Measurements from ENCODE around the gene YES1.
A peak's percentile ranks its signal among the peaks of the same experiment; 100 is the strongest.

The YES1 gene

GRCh38 chr18:706405-706804, 105.6 kb downstream of the YES1 start:
- Mint-ChIP-seq H3K27me3 (ENCODE audit: low read depth) (no peaks in the 10 kb centered on the region), H3K4me3 (no peak overlapping the region), H3K9me3 (no peaks in the 10 kb centered on the region), H3K36me3 (ENCODE audit: low read depth) (peaks cover 40% of the 10 kb centered on the region), H3K27ac (no peak overlapping the region), H3K4me1 (peaks cover 13% of the 10 kb centered on the region)
- no peak for TF ChIP-seq CTCF (IDR thresholded peaks at IDR 0.05; ENCODE audit: unreplicated experiment in 3 of 3)

- Mint-ChIP-seq H3K27ac (peak overlapping the region; percentile 7 to 46 (median 38)), H3K4me3 (no peak overlapping the region), H3K27me3 (ENCODE audit: low read depth) (no peaks in the 10 kb centered on the region), H3K4me1 (peaks cover 5% of the 10 kb centered on the region), H3K9me3 (no peaks in the 10 kb centered on the region), H3K36me3 (ENCODE audit: low read depth) (peaks cover 31% of the 10 kb centered on the region)
- TF ChIP-seq CTCF (IDR thresholded peaks at IDR 0.05; ENCODE audit: unreplicated experiment in 3 of 3), result no peak
Observed at GRCh38 chr18:703213-703967, 108.7 kb downstream of the YES1 start.

GRCh38 chr18:697800-698199, 114.2 kb downstream of the YES1 start:
- no peak for TF ChIP-seq CTCF (IDR thresholded peaks at IDR 0.05; ENCODE audit: unreplicated experiment in 3 of 3)
- peaks cover 22% of the 10 kb centered on the region for H3K36me3 Mint-ChIP-seq (ENCODE audit: low read depth)
- H3K4me3 Mint-ChIP-seq, result no peak overlapping the region
- H3K27me3 Mint-ChIP-seq (ENCODE audit: low read depth), result no peaks in the 10 kb centered on the region
- peaks cover 1% of the 10 kb centered on the region for H3K4me1 Mint-ChIP-seq
- no peaks in the 10 kb centered on the region for H3K9me3 Mint-ChIP-seq
- H3K27ac Mint-ChIP-seq, result no peak overlapping the region

- H3K27ac Mint-ChIP-seq, result no peak overlapping the region
- no peaks in the 10 kb centered on the region for H3K4me1 Mint-ChIP-seq
- H3K9me3 Mint-ChIP-seq, result no peaks in the 10 kb centered on the region
- no peak for TF ChIP-seq CTCF (IDR thresholded peaks at IDR 0.05; ENCODE audit: unreplicated experiment in 3 of 3)
- H3K27me3 Mint-ChIP-seq (ENCODE audit: low read depth), result no peaks in the 10 kb centered on the region
- H3K36me3 Mint-ChIP-seq (ENCODE audit: low read depth), result peaks cover 25% of the 10 kb centered on the region
- H3K4me3 Mint-ChIP-seq, result no peak overlapping the region
Observed at GRCh38 chr18:697012-697411, 115.0 kb downstream of the YES1 start.

- Mint-ChIP-seq H3K4me1 (no peaks in the 10 kb centered on the region), H3K4me3 (no peak overlapping the region), H3K27ac (no peak overlapping the region), H3K36me3 (ENCODE audit: low read depth) (peaks cover 44% of the 10 kb centered on the region), H3K9me3 (no peaks in the 10 kb centered on the region), H3K27me3 (ENCODE audit: low read depth) (no peaks in the 10 kb centered on the region)
- no peak for TF ChIP-seq CTCF (IDR thresholded peaks at IDR 0.05; ENCODE audit: unreplicated experiment in 3 of 3)
Observed at GRCh38 chr18:693466-694187, 118.4 kb downstream of the YES1 start.
